GM18868 (cell line): Measurements from ENCODE around the gene ARAF.
A peak's percentile ranks its signal among the peaks of the same experiment; 100 is the strongest.

Source experiments
- ATAC-seq: cut with Tn5 transposase; IDR thresholded peaks from one replicate; pipeline ENCODE4 v1.9.1; 2021; ENCODE audit warnings: mild to moderate bottlenecking, moderate library complexity; ENCODE audit not compliant: unreplicated experiment

Gene ARAF

DNA sequence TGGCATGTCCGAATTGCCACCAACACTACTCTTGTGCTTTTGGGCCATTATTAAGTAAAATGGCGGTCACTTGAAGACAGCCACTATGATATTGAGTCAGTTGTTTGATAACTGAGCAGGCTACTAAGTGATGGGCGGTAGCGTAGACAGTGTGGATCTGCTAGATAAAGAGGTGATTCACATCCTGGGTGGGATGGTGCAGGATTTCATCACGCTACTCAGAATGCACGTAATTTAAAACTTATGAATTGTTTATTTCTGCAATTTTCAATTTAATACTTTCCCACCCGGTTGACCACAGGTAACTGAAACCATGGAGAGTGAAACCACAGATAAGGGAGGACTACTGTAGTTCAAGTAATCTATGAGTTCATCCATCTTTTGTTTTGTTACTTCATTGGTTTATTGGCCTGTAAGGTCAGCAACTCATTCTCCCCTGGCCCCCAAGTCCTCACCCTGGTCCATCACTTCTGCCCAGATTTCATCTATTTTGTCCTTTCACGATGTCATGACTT lies 2.9 kb downstream of the ARAF start:
- no peak for ATAC-seq

DNA sequence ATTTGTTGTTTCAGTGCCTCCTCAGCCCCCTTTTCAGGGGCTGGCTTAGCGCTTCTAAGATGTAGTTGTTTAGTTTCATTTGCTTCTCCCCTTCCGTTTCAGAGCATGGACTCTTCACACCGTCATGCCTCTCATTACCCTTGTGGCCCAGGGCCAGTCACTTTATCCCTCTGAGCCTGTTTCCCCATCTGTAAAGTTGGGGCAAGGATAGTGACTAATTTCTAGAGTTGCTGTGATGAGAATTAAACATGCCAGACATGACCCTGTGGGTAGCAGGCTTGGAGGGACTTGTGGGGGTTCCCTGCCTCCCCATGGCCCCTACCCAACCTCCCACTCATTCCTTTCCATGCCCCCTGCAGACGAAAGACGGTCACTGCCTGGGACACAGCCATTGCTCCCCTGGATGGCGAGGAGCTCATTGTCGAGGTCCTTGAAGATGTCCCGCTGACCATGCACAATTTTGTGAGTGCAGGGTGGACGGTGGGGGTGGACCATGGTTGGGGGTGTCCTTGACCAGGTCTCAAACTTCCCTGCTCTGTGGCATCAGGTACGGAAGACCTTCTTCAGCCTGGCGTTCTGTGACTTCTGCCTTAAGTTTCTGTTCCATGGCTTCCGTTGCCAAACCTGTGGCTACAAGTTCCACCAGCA lies 3.6 kb downstream of the ARAF start:
- ATAC-seq, result no peak

DNA sequence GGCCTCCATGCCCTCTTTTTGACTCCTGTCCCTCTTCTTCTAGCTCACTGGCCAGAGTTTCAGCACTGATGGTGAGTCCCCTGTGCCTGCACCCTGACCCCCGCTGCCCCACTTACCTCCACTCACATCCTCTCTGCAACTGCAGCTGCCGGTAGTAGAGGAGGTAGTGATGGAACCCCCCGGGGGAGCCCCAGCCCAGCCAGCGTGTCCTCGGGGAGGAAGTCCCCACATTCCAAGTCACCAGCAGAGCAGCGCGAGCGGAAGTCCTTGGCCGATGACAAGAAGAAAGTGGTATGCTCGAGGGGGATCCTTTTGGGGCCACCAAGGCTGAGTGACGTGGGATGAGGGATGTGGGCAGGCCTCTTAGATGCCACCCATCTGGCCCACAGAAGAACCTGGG lies 5.8 kb downstream of the ARAF start:
- no peak for ATAC-seq

DNA sequence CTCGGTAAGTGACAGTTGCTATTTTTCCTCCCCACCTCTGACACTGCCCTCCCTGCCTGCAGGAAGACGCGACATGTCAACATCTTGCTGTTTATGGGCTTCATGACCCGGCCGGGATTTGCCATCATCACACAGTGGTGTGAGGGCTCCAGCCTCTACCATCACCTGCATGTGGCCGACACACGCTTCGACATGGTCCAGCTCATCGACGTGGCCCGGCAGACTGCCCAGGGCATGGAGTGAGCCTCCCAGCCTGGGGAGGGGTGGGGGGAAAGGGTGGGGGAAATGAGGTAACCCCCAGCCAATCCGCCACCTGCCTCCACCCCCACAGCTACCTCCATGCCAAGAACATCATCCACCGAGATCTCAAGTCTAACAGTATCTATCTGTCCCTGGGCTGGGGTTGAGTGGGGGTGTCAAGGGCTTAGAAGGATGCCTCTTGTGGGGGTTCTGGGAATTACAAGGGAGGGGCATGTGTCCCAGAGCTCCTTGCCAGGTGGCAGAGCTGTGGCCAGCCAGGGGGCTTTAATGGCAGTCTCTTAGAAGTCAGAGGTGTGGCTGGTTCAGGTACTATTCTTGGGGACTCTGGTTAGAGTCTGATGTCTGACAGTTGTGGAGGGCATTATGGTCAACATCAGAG lies 7.8 kb downstream of the ARAF start:
- no peak for ATAC-seq

DNA sequence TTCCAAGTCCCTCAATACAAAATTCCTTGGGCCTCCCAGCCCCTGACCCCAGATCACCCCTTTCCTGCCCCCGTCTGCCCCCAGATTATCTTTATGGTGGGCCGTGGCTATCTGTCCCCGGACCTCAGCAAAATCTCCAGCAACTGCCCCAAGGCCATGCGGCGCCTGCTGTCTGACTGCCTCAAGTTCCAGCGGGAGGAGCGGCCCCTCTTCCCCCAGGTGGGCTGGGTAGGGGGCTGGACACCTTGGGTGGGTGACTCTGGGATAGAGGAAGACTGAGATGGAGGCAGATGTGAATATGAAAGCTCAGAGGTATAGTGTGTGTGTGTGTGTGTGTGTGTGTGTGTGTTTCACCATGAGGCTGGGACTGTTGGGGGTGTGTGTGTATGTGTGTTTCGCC lies 9.8 kb downstream of the ARAF start:
- no peak for ATAC-seq

DNA sequence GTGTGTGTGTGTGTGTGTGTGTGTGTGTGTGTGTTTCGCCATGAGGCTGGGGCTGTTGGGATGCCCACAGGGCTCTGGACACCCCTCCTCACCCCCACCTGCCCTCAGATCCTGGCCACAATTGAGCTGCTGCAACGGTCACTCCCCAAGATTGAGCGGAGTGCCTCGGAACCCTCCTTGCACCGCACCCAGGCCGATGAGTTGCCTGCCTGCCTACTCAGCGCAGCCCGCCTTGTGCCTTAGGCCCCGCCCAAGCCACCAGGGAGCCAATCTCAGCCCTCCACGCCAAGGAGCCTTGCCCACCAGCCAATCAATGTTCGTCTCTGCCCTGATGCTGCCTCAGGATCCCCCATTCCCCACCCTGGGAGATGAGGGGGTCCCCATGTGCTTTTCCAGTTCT lies 10.2 kb downstream of the ARAF start:
- no peak for ATAC-seq

DNA sequence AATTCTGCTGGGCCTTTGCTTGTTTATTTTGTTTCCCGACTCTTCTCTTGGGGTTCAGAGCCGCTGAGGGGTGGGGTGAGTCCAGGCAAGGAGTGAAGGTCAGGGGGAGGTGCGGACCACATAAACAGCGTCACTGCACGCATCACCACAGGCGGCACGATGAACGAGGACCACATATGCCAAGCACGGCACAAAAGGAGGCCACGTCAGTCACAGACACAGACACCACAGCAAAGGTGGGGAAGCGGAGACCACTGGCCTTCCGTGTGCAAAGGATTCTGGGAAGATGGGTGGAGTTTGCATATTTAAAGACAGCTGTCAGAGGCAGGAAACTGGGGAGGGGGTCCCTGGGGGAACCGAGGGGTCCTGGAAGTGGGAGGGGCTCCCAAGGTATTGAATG lies 10.9 kb downstream of the ARAF start:
- no peak for ATAC-seq

DNA sequence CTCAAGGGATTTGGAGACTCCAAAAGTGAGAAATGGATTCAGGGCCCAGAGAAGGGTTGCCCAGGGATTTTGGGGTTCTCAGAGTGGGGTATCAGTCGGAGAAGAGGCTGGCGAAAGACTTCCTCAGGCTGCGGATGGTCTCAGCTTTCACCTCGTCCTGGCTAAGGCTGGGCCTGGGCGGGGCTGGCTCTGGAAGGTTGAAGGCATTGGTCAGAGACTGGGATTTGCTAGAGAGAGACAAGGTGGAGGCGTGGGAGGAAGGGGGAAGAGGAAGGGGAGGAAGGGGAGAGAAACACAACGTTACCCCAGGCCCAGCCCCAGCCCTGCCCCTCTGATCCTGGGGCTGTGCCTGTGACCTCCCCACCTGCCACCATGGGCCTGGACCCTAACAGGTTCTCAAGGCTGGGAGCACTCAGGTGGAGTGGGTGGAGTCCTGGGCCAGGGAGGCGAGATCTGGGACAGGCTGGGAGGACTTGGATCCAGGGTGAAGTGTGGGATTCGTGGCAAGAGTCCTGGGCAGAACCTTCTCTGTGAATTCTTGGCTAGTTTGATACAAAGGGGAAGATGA lies 11.9 kb downstream of the ARAF start:
- no peak for ATAC-seq

DNA sequence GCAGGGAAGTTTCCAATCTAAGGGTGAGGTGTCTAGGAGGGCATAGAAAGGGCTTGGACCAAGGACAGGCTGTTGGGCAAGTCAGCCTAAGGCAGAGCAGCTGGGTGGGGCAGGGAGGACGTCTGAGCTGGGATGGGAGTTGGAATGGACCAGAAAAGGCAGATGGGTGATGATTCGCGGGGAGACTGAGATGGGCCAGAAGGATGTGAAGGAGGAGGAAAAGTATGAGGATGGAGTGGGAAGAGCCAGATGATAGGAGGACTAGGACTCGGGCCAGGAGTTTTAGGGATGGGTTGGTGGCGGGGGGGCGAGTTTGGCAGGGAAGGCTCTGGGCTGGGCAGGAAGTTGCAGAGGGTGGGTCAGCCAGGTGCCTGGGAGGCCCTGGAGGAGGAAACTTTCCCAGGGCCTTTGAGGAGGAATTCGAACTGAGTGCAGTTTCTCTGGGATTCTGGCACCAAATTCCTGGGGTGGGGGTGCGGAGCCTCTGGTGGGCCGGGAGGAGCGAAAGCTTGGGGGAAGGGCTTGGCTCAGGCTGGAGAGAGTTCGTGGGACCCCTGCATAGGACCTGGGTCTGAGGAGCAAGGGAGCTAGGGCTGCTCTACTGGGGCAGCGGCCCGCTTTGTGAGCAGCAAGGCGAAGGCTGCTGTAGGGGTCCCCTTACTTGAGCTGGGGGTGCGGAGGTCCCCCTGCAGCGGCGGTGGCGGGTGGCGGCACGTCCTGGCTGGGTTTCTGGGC lies 12.5 kb downstream of the ARAF start:
- ATAC-seq, result no peak

DNA sequence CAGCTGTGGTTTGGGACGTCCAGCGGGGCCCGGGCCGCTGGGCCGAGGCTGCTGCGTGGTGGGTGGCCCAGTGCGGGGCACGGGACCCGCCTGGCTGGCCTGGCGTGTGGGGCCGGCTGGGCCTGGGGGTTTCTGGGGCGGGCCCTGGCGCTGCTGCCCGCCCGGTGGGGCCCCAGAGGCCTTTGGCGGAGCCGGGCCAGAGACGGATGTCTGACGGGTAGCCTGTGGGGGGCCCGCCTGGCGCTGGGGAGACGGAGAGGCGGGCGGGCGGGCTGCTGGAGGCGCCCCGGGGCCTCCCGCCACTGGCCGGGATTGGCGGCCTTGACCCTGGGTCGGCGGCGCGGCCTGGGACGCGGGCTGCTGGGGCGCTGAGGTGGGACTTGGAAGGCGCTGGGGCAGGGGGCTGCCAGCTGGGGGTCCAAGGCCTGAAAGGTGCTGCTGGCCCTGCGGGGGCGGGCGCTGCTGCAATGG lies 13.1 kb downstream of the ARAF start:
- ATAC-seq, result no peak

DNA sequence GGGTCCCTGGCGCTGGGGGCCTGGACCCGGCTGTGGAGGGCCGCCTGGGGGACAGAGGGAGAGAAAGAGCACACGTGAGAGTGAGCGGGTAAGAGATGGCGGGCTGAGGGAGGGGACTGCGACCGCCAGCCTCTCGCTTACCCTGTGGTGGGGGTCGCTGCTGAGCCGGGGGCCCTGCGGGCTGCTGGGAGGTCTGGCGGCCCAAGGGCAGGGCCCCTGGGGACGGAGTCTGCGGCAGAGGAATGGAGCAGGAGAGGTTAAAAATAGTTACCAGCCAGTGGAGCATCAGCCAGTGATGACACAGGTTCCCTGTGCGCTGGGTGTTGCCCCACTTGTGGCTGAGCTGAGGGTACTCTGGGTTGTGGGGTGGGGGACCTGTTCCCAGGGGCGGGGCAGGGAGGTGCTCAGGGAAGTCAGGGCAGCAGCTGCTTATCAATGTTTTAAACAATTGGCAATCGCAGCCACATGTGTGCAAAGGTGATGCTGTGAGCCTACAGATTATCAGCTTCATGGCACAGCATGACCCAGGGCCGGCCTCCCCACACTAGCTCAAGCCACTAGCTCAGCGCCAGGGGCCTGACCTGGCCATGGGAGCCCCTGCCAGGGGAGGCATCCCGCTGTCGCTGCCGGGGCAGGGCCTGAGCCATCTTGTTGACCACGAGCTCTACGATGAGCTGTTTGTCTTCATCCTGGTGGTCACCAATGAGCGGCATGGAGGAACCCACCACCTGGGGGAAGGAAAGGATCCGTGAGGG lies 13.7 kb downstream of the ARAF start:
- ATAC-seq, result no peak

DNA sequence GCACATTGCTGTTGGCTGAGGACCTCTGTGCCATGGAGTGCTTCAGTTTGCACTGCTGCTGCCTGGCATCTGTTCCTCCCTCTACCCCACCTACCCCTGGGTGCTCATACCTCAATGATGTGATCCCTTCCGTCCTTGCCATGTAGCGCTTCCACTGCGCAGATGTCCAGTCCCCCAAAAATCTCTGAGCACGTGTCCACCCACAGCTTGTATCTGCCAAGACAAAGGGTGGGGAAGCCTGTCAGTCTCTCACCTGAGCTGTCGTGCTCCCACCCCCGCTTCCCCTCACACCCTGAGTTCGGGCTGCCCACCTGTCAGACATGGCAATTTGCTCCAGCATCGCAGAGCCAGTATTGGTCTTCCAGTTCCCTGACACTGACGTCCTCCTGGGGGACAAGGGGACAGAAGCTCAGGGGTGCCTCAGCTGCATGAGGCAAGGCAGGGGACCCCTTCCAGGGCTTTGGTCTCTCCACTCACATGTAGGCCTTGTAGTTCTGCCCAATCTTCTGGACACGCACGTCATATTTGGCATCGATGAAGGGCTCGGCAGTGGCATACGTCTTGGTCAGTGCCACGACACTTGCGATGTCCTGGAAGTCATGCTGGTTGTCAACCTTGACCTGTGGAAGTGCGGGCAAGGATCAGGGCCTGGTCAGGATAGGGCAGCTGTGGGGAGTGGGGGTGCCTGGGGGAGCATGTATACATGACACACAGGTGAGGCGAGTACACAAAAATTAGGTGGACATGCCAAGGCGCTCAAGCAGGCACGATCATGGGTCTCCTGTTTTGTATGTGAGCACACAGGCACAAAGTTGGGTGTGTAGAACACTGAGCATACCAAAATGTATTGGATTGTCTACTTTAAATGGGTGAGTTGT lies 15.3 kb downstream of the ARAF start:
- ATAC-seq, result no peak

DNA sequence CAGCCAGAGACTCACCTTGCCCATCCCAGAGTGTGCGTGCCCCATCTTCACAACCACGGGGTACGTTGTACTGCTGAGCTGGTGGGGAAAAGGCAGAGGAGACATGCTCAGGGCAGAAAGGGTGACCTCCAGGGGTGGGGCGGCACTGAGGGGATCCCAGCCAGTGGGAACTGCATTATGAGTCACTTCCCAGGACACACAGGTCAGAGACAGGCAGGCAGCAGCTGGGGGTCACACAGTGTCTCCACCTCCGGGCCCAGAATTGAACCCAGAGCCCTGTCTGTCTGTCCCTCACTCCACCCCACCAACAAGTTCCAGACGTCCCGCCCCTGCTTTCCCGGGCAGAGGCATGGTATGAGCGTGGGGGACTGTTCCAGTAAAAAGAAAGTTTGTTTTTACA lies 16.4 kb downstream of the ARAF start:
- no peak for ATAC-seq

DNA sequence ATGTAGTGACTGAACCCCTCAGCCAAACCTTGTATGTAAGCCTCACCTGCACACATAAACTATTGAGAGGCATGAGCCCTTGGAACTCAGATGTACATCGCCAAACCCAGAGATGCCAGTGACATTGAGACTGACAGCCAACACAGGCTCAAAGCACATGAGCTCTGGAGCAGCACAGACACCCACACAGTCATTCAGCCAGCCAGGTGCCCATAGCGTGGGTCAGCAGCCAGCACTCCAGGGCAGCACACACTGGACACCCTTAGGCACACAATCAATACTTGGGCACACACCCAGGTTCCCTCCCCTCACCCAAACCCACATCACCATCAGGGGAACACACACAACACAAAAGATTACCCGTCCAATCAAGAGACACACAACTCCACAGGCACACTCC lies 16.9 kb downstream of the ARAF start:
- no peak for ATAC-seq

DNA sequence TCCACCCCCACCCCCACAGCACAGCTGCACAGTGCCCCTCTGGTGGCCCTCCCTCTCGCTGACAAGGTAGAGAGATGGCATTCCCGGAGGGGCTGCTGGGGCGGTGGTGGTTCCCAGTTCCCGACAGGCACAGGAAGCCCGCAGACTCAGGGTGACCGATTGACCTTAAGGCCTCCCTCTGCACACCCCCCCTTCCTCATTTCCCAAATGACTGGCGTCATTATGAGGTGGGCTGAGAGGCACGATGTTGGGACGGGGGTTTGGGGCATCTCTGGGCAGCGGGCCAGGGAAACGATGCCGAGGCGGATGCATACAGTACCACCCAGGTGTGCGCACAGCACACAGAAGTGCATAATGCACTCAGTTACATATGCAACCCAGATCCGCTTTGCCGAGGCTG lies 17.7 kb downstream of the ARAF start:
- no peak for ATAC-seq

DNA sequence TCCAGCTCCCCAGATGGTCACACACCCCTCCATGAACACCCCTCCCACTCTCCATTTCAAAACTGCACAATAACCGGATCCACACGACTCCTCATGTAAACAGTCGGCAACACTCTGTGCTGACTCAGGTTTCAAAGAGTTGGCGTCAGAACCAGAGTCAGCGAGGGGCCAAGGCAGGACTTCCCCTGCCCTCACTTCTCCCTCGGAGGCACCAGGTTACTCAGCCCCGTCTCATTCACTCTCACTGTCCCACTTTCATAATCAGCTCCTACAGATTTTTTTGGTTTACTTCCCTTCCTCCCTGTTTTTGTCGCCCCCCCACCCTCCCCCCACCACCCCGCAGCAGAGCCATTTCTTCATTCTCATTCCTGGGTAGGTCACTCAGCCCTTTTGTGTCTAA lies 18.5 kb downstream of the ARAF start:
- no peak for ATAC-seq

DNA sequence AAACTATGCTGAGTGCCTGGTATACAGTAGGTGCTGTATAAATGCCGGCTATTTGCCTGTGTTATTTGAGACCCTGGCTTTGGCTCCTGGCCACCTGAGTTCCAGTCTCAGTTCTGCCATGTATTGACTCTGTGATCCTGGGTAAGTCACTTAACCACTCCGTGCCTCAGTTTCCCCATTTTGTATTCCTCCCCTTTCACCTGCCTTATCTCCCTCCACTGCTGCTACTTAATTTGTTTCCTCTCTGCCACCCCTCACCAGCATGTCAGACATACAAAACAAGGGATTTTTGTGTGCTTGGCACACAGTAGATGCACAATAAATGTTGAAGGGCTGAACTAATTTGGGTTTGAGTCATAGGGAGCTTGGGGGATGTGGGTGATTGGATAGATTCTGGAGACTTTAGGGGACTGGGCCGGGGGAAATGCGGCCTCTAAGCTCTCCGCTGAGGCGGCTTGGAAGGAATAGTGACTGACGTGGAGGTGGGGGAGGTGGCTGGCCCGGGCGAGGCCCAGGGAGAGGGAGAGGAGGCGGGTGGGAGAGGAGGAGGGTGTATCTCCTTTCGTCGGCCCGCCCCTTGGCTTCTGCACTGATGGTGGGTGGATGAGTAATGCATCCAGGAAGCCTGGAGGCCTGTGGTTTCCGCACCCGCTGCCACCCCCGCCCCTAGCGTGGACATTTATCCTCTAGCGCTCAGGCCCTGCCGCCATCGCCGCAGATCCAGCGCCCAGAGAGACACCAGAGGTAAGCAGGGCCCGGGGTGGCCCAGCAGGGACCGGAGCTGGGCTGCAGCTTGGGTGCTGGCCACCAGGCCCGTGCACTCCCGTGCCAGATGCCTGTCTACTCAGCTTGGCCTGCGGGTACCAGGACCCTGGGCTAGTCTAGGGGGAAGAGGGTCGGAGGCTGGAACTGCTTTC lies 21.0 kb downstream of the ARAF start, which contains the start of gene TIMP1:
TSS of gene TIMP1 (plus strand) at position 706 of the 917 bp plus-strand sequence. CDS start 980 bp downstream, outside the sequence.
- peak; percentile 94 for ATAC-seq

DNA sequence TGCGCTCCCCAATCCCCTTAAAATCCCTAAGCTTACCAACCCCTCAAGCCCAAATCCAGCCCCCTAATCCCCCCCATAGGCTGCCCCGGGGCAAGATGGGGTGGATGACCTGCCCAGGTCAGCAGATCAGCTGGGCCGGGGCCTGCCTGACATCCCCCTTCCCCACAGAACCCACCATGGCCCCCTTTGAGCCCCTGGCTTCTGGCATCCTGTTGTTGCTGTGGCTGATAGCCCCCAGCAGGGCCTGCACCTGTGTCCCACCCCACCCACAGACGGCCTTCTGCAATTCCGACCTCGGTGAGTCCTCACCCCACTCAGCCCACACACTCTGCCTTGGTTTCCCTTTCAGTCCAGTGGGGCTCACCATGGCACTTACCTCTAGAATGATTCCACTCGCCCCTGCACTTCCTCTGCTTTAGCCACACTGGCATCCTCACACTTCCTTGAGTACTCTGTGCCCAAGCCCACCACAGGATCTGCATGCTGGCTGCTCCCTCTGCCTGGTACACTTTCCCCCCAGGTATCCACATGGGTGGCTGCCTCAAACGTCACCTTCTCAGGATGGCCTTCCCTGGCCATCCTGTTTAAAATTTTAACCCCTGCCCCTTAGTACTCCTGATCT lies 22.3 kb downstream of the ARAF start:
- no peak for ATAC-seq
